ENCODE measurements around the gene RUNX2.

- TF ChIP-seq CTCF (IDR thresholded peaks at IDR 0.05) (no peak), POLR2A (IDR thresholded peaks at IDR 0.05) (no peak)
Observed at GRCh38 chr6:45590226-45590625, 262.1 kb downstream of the RUNX2 start.

All from esophagus squamous epithelium (tissue), 4 donors.